Ascending aorta (tissue), 2 donors: ENCODE results near the gene GSTP1. TPM values are rescaled to one million over a fixed set of nuclear protein-coding genes. Genes with fewer than 3 reads are reported as not detected.

Source experiments
- DNase-seq, 2 donors: peaks; one replicate each; pipeline ENCODE4 v3.0.0-alpha.2; 2019; ENCODE audit warnings: low spot score in 2 of 2
- H3K27ac ChIP-seq, 2 donors: fragments of 200-600 bp; sonication (generic); one replicate each; pipeline ENCODE4 v1.5.1; 2016 to 2017; ENCODE audit warnings: mild to moderate bottlenecking in 1 of 2
- H3K27me3 ChIP-seq: fragments of 200-600 bp; sonication (generic); one replicate; pipeline ENCODE4 v1.5.1; 2017
- H3K36me3 ChIP-seq, 2 donors: fragments of 200-600 bp; sonication (generic); one replicate each; pipeline ENCODE4 v1.5.1; 2016
- H3K4me1 ChIP-seq, 2 donors: fragments of 200-600 bp; sonication (generic); one replicate each; pipeline ENCODE4 v1.5.1; 2016 to 2017; ENCODE audit warnings: mild to moderate bottlenecking in 1 of 2
- H3K4me3 ChIP-seq, 2 donors: fragments of 200-600 bp; sonication (generic); one replicate each; pipeline ENCODE4 v1.5.1; 2016 to 2017; ENCODE audit warnings: mild to moderate bottlenecking in 1 of 2
- H3K9me3 ChIP-seq, 2 donors: fragments of 200-600 bp; sonication (generic); one replicate each; pipeline ENCODE4 v1.5.1; 2016
- CTCF ChIP-seq, 3 experiments: fragments of 200-600 bp in 2 of 3; fragments of 450-650 bp in 1 of 3; sonication (generic) in 2 of 3; IDR thresholded peaks; one replicate each; pipeline ENCODE4 v1.5.1; 2016 to 2019; ENCODE audit warnings: antibody characterized with exemption in 3 of 3, mild to moderate bottlenecking in 1 of 3, moderate library complexity in 1 of 3
- intact Hi-C: fragments of 100-400 bp; cut with DNase I; formaldehyde crosslinking; loops from one replicate; pipeline ENCODE4 v1.15.1; 2023
- total RNA-seq: library from RNA; depleted of rRNA; stranded (reverse); fragments of >200 nt; gene quantifications from one replicate; pipeline ENCODE4 v1.1.0, GENCODE V29; 2016

The GSTP1 gene
- total RNA-seq, 1 donor from 2014 or later, result 1,335 TPM

GRCh38 chr11:67539550-67539949, 44.1 kb upstream of the GSTP1 start:
- intact Hi-C loops, result no loop called here
- Histone ChIP-seq H3K4me1 (peaks cover 0 to 5% of the 10 kb centered on the region in 2 donors), H3K27me3 (no peaks in the 10 kb centered on the region), H3K9me3 (no peaks in the 10 kb centered on the region), H3K36me3 (no peaks in the 10 kb centered on the region), H3K4me3 (no peak overlapping the region), H3K27ac (no peak overlapping the region)
- DNase-seq, result no peak
- TF ChIP-seq CTCF (IDR thresholded peaks at IDR 0.05), result no peak

GRCh38 chr11:67541198-67541597, 42.4 kb upstream of the GSTP1 start:
- Histone ChIP-seq H3K36me3 (no peaks in the 10 kb centered on the region), H3K4me3 (no peak overlapping the region), H3K9me3 (no peaks in the 10 kb centered on the region), H3K27me3 (no peaks in the 10 kb centered on the region), H3K27ac (no peak overlapping the region), H3K4me1 (peaks cover 0 to 5% of the 10 kb centered on the region in 2 donors)
- intact Hi-C loops, result no loop called here
- no peak for DNase-seq
- no peak for TF ChIP-seq CTCF (IDR thresholded peaks at IDR 0.05)

GRCh38 chr11:67542169-67542568, 41.4 kb upstream of the GSTP1 start:
- no peaks in the 10 kb centered on the region for H3K27me3 ChIP-seq
- TF ChIP-seq CTCF (IDR thresholded peaks at IDR 0.05), result no peak
- H3K36me3 ChIP-seq, result no peaks in the 10 kb centered on the region
- no peak overlapping the region for H3K4me3 ChIP-seq
- peaks cover 0 to 5% of the 10 kb centered on the region in 2 donors for H3K4me1 ChIP-seq
- no peak overlapping the region for H3K27ac ChIP-seq
- no peak for DNase-seq
- H3K9me3 ChIP-seq, result no peaks in the 10 kb centered on the region
- intact Hi-C loops, result no loop called here

- TF ChIP-seq CTCF (IDR thresholded peaks at IDR 0.05), result no peak
- Histone ChIP-seq H3K9me3 (no peaks in the 10 kb centered on the region), H3K4me3 (no peak overlapping the region), H3K4me1 (peaks cover 0 to 3% of the 10 kb centered on the region in 2 donors), H3K27me3 (no peaks in the 10 kb centered on the region), H3K36me3 (no peaks in the 10 kb centered on the region), H3K27ac (no peak overlapping the region)
- DNase-seq, result no peak
- intact Hi-C loops, result no loop called here
Observed at GRCh38 chr11:67542971-67543370, 40.6 kb upstream of the GSTP1 start.

GRCh38 chr11:67543585-67543984, 40.0 kb upstream of the GSTP1 start:
- Histone ChIP-seq H3K36me3 (no peaks in the 10 kb centered on the region), H3K4me1 (no peaks in the 10 kb centered on the region), H3K27me3 (no peaks in the 10 kb centered on the region), H3K9me3 (no peaks in the 10 kb centered on the region), H3K4me3 (no peak overlapping the region), H3K27ac (no peak overlapping the region)
- TF ChIP-seq CTCF (IDR thresholded peaks at IDR 0.05), result no peak
- no peak for DNase-seq
- intact Hi-C loops, result no loop called here

- no peaks in the 10 kb centered on the region for H3K36me3 ChIP-seq
- no peaks in the 10 kb centered on the region for H3K9me3 ChIP-seq
- no peak for TF ChIP-seq CTCF (IDR thresholded peaks at IDR 0.05)
- intact Hi-C loops, result no loop called here
- H3K4me3 ChIP-seq, result no peak overlapping the region
- H3K4me1 ChIP-seq, result no peaks in the 10 kb centered on the region
- H3K27me3 ChIP-seq, result no peaks in the 10 kb centered on the region
- no peak for DNase-seq
- no peak overlapping the region for H3K27ac ChIP-seq
Observed at GRCh38 chr11:67544616-67545242, 38.9 kb upstream of the GSTP1 start.
